ENCODE measurements around the gene GALNT14.
A peak's percentile ranks its signal among the peaks of the same experiment; 100 is the strongest.

The GALNT14 gene

DNA sequence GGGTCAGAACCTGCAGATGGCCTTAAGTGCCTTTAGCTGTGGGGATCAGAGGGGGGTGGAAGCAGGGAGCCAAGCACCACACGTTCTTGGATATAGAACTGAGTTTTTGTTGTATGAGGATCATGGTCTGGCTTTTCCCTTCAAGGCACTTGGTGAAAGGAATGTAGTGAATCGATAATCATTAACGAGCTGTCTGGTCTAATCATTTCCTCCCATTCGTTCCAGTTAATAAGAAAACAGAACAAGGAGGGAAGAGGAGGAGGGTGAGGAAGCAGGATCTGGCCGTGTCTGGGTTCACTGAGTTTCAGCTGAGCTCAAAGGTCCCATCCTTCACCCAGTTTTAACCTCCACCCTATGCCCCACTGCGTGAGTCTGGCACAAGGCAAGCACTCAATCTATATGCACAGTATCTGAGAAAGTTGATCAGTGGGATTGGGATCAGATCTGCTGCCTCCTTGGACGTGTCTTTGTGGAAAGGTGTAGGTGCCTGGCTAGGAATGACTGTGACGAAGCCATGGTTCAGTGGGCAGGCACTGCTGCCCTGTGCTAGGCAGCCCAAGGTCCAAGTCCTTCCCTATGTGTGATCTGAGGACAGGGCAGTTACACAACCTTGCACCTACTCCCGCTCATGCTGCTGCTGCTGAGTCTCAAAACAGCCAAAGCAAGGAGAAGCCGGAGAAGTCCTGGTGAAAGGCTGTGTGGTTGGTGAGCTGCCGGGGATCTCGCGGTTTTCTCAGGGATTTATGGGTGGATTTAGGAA, 54.8 kb downstream of the GALNT14 start:
- no peak for DNase-seq

DNA sequence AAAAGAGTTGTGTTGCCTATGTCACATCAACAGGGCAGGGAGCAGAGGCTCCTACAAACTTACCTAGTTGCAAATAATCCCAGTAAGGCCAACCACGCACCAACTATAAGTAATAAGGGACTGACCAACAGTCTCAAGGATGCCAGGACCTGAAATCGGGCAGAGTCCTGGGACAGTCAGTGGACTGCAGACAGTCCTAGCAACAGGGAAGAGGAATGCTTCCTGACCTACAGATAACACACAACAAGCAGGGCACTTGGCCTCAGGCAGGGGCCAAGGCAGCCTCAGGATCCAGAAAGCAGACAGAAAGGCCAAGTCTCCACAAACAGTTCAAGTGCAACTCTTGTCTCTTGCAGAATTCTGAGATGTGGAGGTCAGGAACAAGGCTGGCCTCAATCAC, 56.2 kb downstream of the GALNT14 start:
- DNase-seq, result no peak

DNA sequence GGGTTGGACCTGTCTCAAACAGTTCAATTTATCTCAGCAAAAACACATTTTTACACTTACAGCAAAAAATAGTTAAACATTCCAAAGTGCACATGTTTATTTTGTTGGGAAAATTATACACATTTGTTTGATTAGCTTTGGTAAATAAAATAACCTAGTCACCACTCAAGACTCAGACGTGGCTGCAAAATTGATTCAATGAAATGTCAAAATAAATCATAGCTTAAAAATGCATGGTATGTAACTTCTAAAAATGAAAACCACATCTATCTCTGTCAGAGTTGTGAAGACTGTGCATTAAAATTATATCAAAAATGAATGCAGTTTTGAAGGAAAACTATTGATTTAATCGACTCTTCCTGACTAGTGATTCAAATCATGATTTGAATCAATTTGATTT, 56.7 kb downstream of the GALNT14 start:
- no peak for DNase-seq

DNA sequence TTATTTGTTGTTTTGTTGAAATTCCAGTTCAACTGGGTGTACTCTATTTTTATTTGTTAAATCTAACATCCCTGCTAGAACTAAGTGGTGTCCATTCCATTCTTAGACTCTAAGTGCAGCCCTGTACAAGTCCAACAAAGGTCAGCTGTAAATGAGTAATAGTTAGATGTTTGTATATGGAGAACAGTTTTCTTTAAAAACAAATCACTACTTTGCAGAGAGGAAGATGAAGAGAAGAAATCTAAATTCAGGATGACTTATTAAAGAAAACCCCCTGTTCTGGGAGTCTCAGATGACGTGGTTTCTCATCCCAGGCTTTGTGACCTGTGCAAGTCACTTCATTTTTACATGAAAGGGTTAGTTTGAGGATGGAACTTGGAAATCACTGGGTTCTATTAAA, 57.9 kb downstream of the GALNT14 start:
- DNase-seq, result no peak

DNA sequence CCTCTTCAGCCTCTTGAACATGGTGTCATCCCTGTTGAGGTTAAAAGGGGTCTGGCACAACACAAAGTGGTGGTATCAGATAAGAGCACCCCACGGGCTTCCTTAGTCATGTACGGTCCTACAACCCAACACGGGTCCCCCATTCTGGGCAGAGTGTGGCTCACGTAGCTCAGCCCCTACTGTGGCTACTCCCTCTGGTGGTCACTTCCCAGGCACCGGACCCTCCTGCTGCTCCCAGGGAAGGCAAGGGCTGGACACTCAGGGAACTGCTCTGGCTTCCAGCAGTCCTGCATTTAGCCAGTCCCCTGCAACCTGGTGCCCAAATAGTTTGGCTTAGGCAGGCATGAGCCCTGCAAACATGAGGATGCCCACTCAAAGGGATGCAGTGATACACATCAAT, 58.6 kb downstream of the GALNT14 start:
- peak; percentile 2 for DNase-seq

DNA sequence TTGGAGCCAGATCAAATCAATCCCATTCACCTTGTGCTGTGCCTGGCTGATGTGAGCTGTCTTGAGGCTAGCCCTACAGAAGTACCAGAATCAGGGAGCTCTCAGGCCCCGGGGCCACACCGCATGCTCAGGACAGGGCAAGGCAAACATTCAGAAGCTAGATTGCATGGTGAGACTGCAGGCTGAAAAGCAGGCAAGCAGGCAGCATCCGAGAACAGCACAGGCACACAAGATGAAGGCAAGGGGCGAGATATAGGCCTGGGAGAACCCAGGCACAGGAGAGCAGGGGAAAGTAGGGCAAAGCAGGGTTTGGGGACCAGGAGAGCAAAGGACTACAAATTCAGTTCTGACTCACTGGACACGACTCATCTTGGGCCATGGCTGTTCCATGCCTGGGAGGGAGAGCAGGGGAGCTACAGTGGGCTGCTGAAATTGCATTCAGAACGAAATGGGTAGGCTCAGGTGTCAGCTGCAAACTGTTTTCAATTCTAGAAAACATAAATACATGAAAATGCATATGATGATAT, 59.6 kb downstream of the GALNT14 start:
- DNase-seq, result no peak

DNA sequence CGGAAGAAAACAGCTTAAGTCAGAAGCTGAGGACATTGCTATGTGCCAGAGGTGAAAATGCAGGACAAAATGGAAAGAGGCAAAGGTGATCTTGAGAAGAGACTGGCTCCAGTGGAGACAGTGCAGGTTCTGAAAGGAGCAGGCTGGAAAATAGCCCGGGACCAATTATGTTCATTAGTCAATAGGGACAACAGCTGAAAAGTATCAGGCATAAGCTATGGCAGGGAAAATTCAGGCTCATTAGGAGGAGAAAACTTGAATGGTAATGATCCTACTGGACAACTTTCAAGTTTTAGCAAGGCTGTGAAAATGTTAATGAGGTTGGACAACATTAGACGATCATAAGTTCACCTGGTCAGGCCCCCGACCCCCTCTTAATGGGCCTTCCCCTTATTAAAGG, 60.2 kb downstream of the GALNT14 start:
- DNase-seq, result no peak

DNA sequence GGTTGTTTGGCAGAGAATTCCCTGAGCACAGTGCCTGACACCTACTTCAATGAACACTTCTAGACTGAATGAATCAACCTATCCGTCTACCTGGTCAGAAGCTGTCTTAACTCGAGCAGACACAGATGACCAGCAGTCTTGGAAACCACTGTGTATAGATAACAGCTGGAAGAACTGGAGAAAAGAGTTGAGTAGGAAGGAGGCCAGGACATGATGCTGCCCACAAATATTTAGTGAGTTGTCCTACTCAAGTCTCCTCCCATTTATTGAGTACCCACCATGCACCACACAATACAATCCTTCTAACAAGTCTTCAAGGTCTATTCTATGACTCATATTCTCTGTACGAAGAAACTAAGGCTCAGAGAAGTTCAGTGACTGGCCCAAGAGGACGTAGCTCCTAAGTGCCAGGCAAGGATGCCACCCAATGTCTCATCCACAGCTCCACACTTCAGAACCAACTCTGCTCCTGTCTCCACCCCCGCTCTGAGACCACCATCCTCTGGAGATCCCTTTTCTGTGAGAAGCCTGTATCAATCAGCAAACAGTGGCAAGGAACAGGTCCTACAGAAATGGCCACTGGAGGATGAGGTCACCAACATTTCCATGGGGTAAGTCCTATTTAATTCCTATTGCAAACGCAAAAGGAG, 62.2 kb downstream of the GALNT14 start:
- DNase-seq, result peak; percentile 6

DNA sequence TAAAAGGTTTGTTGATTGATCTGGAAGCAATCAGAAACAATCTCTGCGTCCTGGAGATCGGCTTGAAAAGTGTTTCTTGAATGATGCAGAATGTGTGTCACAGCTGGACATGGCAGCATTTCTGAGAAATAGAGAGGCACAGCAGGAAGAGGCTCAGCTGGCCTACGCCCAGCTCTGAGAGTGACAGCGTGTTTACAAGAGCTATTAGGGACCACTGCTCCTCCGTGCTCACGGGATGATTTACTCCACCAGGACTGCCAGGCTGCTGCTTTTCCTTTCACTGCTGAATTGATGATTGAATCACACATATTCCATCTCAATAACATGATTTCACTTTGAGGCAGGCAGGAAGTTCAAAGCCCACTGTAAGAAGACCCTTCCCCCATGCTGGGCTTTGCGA, 62.8 kb downstream of the GALNT14 start:
- no peak for DNase-seq

DNA sequence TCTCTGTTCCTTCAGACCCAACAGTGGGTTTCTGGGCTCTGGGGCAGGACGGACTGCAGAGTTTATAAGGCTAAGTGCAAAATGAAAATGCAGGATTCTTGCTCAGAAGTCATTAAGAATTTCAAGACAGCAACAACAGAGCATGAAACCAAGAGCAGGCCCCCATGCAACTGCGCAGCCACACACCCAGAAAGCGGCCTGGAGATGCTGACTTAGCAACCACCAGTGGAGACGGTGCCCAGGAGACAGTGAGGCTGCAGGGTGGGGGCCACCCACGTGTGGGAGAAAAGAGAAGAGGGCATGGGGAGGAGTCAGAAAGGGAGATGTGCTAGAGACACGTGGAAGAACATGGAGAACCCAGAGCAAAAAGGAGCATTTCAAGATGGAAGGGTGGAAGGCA, 66.5 kb downstream of the GALNT14 start:
- no peak for DNase-seq

DNA sequence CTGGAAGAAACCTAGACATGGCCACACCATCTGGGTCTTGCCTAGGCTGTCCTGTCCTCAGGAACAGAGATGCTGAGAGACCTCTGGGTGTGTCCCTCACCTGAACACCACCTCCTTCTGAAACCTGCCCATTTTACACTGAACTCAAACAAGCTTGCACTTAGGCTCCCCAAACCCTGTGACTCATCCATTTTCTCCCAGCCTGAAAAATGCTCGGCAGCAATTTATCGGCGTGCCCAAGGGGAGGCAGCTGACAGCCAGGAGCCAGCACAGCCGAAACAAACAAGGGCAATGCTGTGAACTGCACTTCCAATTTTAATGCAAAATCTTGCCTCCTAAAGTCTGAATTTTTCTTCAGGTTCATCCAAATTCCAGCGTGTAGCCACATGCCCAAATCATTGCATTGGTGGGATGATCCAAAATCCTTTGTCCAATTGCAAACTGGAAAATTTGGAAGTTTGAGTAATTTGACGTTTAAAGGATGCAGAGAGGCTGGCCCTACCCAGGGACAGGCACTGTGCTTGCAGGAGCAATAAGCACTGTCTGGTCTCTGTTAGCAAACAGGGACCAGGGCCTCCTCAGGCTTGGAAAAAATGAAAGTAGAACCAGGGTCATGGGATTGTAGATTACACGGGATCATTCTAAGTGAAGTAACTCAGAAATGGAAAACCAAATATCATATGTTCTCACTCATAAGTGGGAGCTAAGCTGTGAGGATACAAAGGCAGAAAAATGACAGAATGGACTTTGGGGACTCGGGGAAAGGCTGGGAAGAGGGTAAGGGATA, 67.7 kb downstream of the GALNT14 start:
- DNase-seq, result no peak

DNA sequence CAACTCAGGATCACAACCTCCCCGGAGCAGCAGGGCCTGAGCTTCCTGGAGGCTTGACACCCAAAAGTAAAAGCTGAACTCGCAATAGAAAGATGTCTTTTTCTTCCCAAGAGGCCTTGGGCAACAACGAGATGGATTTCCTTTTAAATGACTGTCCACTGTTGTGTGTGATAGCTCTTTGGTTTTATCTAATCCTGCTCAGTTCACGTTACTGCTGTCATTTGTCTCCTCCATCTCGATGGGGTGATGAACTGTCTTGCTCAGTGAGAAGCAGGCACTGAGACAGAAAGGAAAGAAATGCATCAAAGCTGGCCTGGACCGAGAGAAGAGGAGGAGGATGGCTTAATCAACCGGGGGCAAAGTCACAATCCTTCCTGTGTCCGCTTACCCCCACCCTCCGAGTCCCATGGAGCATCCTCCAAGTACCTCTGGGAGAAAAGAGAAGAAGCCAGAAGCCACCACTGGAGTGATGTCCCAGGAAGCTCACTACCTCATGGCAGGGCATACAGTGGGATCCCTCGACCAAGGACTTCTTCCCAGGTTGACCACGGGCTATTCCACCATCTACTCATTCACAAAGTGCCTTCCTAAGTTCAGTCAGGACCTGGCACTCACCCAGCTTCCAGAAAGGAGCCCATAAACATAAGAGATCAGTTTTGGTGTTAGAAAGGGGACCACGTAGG, 68.5 kb downstream of the GALNT14 start:
- DNase-seq, result no peak

DNA sequence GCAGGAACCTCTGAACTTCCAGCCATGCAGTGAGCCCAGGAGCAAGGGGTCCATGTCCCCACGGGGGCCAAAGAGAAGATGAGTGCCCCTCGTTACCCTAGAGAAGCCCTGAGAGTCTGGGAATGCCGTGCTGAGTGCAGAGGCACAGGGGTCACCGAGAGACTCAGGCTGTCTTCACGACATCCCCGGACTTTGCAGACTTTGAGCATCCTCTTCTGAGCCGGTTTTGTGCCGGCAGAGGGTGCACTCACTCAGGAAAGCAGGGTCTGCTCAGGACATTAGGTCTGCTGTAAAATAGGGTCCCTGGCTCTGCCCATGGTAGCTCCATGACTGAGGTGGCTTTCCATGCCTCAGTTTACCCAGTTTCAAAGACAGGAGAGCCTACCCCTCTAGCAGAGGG, 71.0 kb downstream of the GALNT14 start:
- DNase-seq, result no peak

DNA sequence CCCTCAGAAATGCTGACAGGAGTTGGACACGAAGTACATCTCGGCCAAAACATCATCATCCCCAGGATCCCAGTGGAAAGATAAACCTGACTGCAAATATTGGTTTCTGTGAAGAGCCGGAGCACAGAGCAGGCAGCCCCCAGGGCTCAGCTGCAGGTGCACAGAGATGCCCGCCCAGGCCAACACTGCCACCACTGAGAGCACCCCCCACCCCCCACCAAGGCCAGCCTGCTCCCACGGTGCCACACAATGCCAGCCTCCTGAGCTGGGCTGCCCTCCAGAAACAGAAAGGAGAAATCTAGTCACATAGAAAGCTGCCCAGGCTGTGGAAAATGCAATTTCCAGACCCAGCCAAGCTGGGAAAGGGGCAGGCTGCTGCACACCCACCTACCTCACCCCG, 71.7 kb downstream of the GALNT14 start:
- DNase-seq, result no peak

DNA sequence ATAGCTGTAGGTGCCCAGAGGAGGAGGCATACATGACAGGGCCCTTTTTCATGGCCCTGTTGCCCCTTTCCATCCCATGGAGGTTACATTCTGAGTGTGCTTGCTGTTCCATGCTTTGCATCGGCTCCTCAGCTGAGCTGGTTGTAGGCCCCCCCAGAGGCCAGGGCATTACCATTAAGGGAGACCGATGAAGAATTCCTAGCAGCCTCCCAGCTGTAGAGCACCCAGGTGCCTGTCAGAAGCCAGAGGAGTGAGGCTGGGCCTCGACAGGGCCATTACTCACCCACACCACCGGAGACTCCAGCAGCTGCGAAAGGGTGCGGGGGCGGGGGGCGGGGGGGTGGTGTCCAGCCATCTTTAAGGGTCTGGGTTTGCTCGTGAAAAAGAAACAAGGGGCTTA, 72.2 kb downstream of the GALNT14 start:
- DNase-seq, result no peak

DNA sequence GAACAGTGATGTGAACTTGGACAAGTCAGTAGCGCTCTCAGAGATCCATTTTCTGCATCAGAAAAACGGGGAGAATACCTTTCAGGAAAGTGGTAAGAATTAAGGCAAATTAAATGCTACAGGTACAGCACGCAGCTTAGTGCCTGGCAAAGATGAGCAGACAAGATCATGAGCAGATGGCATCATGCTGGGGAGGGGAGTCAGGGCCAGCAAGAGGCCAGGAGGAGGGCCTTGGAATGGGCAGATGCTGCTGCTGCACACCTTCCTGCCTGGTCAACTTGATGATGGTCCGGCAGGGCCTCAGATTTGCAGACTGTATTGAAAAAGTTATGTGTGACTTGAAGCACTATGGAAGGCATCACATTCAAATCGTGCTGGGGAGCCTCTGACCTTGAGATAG, 72.9 kb downstream of the GALNT14 start:
- no peak for DNase-seq

DNA sequence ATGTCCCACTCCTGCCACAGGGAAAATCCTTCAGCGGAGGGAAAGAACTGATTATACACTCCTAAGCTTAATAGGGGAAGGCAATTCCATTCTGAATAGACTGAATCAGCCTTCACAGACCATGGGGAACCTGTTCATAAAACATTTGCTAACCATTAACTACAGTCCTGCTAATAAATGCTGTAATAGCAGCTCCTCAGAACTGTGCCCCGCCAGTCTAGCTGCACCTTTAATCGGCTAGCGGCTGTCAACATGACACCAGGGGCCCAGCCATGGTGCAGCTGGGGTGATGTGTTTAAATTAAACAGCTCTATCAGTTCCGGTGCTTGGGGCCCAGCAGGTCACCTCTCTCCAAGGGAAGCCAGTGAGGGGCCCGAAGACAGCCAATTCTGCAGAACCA, 77.8 kb downstream of the GALNT14 start:
- DNase-seq, result no peak

DNA sequence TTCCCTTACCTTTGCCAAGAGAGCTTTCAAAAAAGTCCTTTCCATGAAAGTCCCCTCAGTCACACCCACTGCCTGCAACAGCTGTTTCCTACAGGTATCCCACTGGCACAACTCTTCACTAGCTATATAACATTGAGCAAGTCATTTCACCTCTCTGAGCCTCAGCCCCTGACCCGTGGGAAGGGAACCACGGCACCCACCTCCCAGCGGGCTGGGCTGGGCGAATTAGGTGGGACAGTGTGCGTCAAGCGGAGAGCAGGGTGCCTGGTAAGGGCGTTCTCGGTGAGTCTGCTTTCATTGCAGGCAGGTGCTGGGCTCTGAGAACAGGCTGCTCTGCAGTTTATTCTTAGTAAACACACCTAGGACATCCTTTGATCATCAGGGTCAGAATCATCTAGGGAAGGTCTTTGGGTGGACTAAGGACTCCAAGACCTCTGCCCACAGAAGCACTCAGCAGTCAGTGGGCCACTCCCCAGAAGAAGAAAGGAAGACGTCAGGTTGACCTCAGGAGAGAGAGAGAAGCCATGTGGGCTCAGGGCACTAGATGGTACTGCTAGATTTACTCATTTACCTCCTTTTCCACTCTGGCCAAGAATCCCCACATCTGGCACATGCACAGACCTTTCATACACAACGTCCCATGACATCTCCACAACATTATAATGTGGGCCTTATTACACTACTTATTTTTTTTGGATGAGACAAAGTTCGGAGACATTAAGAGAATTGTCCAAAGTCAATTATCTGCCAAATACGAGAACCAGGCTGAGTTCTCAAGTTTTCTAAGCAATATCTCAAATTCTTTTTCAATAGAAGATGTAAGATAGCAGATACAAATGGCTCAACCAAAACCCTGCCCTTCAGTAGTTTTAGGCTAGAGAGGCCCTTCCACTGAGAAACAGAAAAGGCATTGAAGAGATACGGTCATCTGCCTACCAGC, 79.9 kb downstream of the GALNT14 start:
- DNase-seq, result no peak

DNA sequence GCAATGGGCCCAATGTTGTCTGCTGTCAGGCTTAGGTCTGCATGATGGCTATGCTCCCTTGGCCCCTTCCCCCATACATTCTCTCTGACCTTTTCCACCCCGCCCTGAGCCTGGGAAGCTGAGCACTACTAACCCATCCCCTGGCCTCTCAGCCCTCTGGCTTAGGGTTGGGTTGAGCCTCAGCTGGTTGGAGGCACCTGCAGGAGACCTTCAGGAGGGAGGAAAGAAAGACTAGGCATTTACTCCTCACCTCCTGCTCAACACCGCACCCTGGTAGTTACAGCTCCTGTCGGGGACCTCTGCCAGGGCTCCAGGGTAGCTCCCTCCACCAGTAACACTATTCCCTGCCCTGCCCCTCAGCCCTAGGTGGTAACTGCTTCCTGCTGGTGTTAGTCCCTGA, 80.5 kb downstream of the GALNT14 start:
- DNase-seq, result no peak

DNA sequence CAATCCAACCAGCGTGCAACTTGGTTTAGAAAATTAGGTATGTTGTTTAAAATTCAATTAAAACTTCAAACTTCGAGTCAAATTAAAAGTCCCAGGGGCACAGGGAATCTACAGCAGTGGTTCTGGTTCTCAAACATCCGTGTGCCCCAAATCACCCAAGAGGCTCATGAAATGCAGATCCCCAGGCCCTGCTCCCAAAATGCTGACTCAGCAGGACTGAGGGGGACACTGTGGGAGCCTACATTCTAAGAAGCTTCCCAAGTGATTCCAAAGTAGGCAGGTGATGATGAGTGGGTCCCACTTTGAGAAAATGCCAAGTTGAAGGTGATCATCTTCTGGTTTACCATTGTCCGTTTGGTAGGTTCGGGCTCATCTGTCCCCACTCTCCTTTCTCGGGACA, 82.3 kb downstream of the GALNT14 start:
- DNase-seq, result no peak

DNA sequence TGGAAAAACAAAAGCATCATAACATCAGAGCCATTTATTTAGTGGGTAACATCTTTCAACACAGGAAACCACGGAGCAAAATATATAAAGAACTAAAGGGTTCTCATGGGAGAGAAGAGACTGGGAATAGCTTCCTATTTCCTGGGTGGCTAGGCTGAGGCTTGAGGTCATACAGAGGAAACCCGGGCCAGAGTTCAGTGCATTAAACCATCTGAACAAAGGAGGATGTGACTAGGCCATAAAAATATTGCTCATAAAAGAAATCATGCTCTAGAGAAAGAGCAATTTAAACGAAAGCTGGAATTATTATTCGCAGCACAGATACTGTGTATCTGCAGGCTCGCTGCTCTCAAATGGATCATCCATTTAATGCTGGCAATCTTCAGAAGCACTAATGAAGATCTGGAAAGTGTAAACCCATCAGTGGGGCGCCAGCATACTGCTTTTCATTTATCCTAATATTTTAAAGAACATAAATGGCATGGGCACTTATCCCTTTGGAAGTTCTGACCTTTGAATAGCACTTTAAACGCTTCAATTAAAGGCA, 83.3 kb downstream of the GALNT14 start:
- no peak for DNase-seq
